ENCODE data around the gene HSPB2.

HSPB2 gene

GRCh38 chr11:111939836-111940604 lies 27.5 kb downstream of the HSPB2 start:
- no peak for DNase-seq

- no peak for DNase-seq
These were observed 29.4 kb downstream of the HSPB2 start for GRCh38 chr11:111941963-111942362.

GRCh38 chr11:111942829-111943228 lies 30.3 kb downstream of the HSPB2 start:
- no peak for DNase-seq

GRCh38 chr11:111944139-111944538 lies 31.6 kb downstream of the HSPB2 start:
- no peak for DNase-seq

GRCh38 chr11:111944651-111945051 lies 32.1 kb downstream of the HSPB2 start:
- no peak for DNase-seq

GRCh38 chr11:111945198-111945597 lies 32.7 kb downstream of the HSPB2 start:
- DNase-seq, result no peak

GRCh38 chr11:111946499-111946898 lies 34.0 kb downstream of the HSPB2 start:
- no peak for DNase-seq

- no peak for DNase-seq
These were observed 34.6 kb downstream of the HSPB2 start for GRCh38 chr11:111947143-111947542.

- DNase-seq, result no peak
These were observed 37.2 kb downstream of the HSPB2 start for GRCh38 chr11:111949519-111950426.

GRCh38 chr11:111951565-111951964 lies 39.0 kb downstream of the HSPB2 start:
- no peak for DNase-seq

- no peak for DNase-seq
These were observed 41.6 kb downstream of the HSPB2 start for GRCh38 chr11:111954154-111954553.

- no peak for DNase-seq
These were observed 45.3 kb downstream of the HSPB2 start for GRCh38 chr11:111957663-111958444.

- no peak for DNase-seq
These were observed 48.4 kb downstream of the HSPB2 start for GRCh38 chr11:111960916-111961315.

- DNase-seq, result no peak
These were observed 49.1 kb downstream of the HSPB2 start for GRCh38 chr11:111961389-111962300.

All from NCI-H187 treated with DMSO at 0.1 percent for 48 hours (cell line).